Measurements from ENCODE around the gene MUC13.
"Not testable (repeated sequence)": the region's sequence is repeated elsewhere in the genome, so short reads cannot be mapped to it uniquely, and the experiment has no call there.

MUC13 gene

GRCh38 chr3:124934577-124934976, at the start of gene MUC13:
Gene MUC13 (minus strand): TSS chr3:124934751. CDS start chr3:124934712, 39 bp downstream.
- DNase-seq = peak; percentile 46

DNA sequence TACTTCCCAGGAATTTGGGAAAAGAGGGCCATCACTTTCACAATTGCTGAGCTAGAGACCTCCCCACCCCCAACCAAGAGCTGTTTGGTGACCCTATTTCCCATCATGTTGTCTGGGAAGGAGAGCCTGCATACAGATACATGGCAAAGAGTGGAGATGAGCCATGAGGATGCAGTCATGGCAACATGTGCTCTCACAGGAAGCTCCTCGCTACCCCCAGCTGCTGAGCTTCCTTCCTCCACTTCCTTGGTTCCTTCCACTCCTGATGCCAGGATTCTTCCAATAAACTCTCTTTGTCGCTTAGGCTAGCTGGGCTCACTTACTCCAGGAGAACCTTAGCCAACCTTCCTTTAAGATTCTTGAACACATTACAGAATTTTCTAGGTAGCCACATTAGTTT, 48.3 kb upstream of the MUC13 start:
- DNase-seq = no peak

GRCh38 chr3:124981472-124981871, 46.9 kb upstream of the MUC13 start:
- DNase-seq = no peak

- no peak for DNase-seq
Measured at GRCh38 chr3:124978627-124979026, 44.1 kb upstream of the MUC13 start.

- DNase-seq = peak; percentile 48
Measured at GRCh38 chr3:124976383-124976782, 41.8 kb upstream of the MUC13 start.

DNA sequence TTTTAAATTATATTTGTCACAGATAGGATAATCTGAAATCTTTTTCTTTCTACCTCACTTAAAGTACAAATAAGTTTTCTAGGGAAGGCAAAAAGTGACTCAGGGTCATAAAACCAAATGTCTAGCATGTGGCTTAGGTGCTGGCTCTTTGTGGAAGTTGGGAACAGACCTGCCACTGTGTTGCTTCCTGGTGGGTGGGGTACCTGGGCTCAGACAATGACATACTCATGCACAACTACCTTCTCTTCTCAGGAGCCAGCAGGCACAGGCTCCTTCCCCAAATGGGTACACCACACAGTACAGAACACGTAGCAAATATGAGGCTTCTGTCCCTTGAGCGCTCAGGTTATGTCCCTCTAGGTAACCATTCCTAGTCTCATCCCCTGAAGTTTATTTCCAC, 40.1 kb upstream of the MUC13 start:
- peak; percentile 38 for DNase-seq

DNA sequence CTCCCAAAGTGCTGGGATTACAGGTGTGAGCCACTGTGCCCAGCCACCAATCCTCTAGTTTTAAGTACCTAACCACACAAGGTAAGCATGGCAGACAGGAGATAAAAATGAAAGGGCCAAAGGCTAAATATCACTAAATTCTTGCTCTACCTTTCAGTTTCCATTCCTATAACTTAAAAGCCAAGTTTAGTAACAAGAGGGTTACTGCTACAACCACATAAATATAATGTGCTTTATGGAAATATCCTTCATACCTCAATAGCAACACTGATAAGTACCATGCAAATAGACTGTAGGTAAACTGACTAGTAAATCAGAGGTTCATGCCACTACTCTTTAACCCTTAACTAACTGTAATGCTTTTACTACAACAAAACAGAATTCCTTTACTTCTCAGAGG, 38.7 kb upstream of the MUC13 start:
- peak; percentile 90 for DNase-seq

GRCh38 chr3:124972457-124972856, 37.9 kb upstream of the MUC13 start:
- peak; percentile 94 for DNase-seq

DNA sequence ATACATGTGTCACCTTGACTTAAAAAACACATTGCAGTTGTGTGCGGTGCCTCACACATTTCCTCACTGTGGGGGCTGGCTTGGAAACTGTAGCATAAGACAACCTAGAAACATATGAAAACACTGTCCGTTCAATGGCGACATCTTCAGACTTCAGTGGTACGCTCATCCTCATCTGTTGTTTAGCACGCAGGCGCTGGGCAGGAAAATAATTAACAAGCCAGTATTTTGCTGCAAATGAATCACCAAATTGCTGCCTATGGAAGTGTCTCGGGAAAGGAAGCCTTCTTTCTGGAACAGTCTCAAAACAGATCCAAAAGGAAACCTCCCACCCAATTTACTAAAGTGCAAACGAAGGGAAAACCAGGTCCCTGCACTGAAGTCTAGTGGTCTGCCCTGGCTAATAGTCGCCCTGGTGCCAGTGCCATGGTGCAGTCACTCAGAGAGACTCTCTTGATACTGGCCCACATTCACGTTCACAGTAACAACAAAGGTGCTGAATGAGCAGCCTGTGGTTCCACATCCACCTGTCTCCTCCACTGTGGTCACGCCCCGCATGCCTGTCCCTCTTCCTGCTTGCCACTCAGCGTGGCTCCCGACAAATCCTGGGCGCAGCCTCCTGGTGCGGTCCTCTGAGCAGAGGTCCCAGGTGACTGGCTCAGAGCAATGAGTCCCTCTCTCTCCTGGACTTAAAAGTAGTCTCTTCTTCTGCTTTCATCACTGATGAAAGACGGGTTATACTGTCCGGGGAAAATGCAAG, 35.6 kb upstream of the MUC13 start:
- DNase-seq = no peak

GRCh38 chr3:124969190-124969589, 34.6 kb upstream of the MUC13 start:
- DNase-seq = no peak

- DNase-seq = no peak
Measured at GRCh38 chr3:124967964-124968363, 33.4 kb upstream of the MUC13 start.

- no peak for DNase-seq
Measured at GRCh38 chr3:124966521-124967445, 32.2 kb upstream of the MUC13 start.

GRCh38 chr3:124965413-124965812, 30.9 kb upstream of the MUC13 start:
- no peak for DNase-seq

DNA sequence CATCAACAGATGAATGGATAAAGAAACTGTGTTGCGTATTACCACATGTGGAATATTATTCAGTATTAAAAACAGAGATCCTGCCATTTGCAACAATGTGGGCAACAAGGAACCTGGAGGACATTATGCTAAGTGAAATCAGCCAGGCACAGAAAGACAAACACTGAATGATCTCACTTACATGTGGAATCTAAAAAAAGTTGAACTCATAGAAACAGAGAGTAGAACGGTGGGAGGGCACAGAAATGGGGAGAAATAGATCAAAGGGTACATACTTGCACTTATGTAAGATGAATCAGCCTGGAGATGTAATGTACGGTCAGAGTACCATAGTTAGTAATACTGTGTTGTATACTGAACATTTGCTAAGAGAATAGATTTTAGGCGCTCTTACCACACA, 29.8 kb upstream of the MUC13 start:
- DNase-seq = no peak

DNA sequence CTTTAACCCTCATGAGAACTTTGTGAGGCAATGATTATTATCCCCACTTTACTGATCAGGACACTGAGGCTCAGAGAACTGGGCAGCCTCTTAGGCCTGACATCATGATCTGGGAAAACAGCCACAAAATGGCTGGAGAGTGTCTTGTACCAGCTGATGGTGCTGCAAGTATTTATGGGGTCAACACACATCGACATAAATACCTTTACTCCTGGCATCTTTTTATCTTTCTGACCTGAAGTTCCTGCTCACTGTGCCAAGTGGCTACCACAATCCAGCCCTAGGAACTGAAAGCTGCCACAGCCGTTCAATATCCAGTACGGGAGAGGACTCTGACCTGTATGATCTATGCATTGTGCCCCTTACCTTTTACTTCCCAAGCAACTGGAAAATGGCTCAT, 29.2 kb upstream of the MUC13 start:
- DNase-seq = no peak

- no peak for DNase-seq
Measured at GRCh38 chr3:124962403-124962940, 27.9 kb upstream of the MUC13 start.

DNA sequence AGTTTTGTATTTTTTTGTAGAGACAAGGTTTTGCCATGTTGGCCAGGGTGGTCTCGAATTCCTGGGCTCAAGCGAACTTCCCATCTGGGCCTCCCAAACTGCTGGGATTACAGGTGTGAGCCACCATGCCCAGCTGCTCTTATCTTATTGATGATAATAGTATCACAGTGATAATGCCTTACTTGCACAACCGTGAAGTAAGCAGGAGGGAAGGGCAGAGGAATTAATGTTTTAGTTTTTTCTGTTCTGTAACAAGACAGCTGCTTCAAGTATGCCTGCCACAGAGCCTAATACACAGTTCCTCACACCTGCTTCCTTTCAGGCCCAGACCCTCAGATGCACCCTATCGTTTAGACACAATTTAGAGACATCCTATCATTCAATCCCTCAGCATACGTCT, 26.1 kb upstream of the MUC13 start:
- DNase-seq = no peak

GRCh38 chr3:124960105-124960504, 25.6 kb upstream of the MUC13 start:
- DNase-seq = no peak

DNA sequence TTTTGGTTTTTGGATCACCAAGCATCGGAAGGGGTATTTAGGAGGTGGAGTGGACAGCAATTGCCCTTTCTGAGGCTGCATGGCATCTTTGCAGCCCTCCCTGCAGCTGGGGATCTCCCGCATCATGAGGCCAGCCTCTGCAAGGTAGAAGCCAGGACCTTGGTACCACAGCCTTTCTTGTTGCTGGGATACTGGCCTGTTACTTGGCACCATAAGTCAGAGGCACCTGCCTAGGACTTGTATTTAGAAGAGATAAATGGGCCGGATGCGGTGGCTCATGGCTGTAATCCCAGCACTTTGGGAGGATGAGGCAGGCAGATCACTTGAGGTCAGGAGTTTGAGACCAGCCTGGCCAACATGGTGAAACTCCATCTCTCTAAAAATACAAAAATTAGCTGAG, 23.4 kb upstream of the MUC13 start:
- not testable (repeated sequence) for DNase-seq

- no peak for DNase-seq
Measured at GRCh38 chr3:124952282-124952855, 17.8 kb upstream of the MUC13 start.

GRCh38 chr3:124951511-124952281, 17.1 kb upstream of the MUC13 start:
- DNase-seq = no peak

- no peak for DNase-seq
Measured at GRCh38 chr3:124950026-124950425, 15.5 kb upstream of the MUC13 start.

GRCh38 chr3:124942613-124943012, 8.1 kb upstream of the MUC13 start:
- DNase-seq = no peak

Data from NCI-H526 treated with DMSO at 0.1 percent for 48 hours (cell line).